ENCODE measurements around the gene TEC. TPM values are rescaled to one million over a fixed set of nuclear protein-coding genes. Genes with fewer than 3 reads are reported as not detected.

Gene TEC
- total RNA-seq, 1 experiment from 2014 or later: 4.5 TPM

- no peaks in the 10 kb centered on the region for H4K20me1 ChIP-seq (ENCODE audit: insufficient read depth)
- no peak overlapping the region for H3K4me2 ChIP-seq (ENCODE audit: low read length)
- intact Hi-C loops (cut with micrococcal nuclease): no loop called here
- H3K9me3 ChIP-seq (ENCODE audit: control insufficient read depth in 1 of 2, insufficient read depth in 1 of 2, low read depth in 1 of 2, low read length in 2 of 2): no peaks in the 10 kb centered on the region
- ChIA-PET CTCF (interaction anchor here (0.7 to 1.4 kb wide), 2 partner anchors 14 to 442 kb away, joined by 3 to 4 read pairs; no protein-coding TSS in a partner anchor), RAD21 (ENCODE audit: low non-redundant PET in 1 of 2, low total read pairs in 2 of 2, uncharacterized antibody in 2 of 2, unreplicated experiment in 2 of 2) (no interaction called here), POLR2A (no interaction called here)
- no peaks in the 10 kb centered on the region for H3K9me2 ChIP-seq (ENCODE audit: insufficient read depth)
- TF ChIP-seq YY1 (IDR thresholded peaks at IDR 0.05; ENCODE audit: extremely low read depth, insufficient replicate concordance, low read depth, low read length) (no peak), SP1 (IDR thresholded peaks at IDR 0.05; ENCODE audit: low read depth) (no peak), REST (IDR thresholded peaks at IDR 0.05; ENCODE audit: low read depth) (no peak), ELF1 (IDR thresholded peaks at IDR 0.05; ENCODE audit: borderline replicate concordance, low read depth) (no peak), SIN3A (IDR thresholded peaks at IDR 0.05; ENCODE audit: low read depth) (no peak), CBX3 (IDR thresholded peaks at IDR 0.05; ENCODE audit: low read depth) (no peak), ZNF274 (IDR thresholded peaks at IDR 0.05; ENCODE audit: low read depth, low read length) (no peak), EZH2phosphoT487 (IDR thresholded peaks at IDR 0.05; ENCODE audit: borderline replicate concordance) (no peak), ZBTB33 (IDR thresholded peaks at IDR 0.05; ENCODE audit: extremely low read depth, insufficient replicate concordance, low read length) (no peak), FOSL1 (IDR thresholded peaks at IDR 0.05; ENCODE audit: low read depth) (no peak), TCF7L2 (IDR thresholded peaks at IDR 0.05; ENCODE audit: borderline replicate concordance, extremely low read depth, insufficient read depth, insufficient read length) (no peak), ATF3 (IDR thresholded peaks at IDR 0.05) (no peak)
- no peak overlapping the region for H3K9ac ChIP-seq (ENCODE audit: low read length)
- no peak for DNase-seq (ENCODE audit: low read depth, low spot score)
- H2AFZ ChIP-seq (ENCODE audit: low read depth, low read length, poor library complexity, severe bottlenecking): no peak overlapping the region
- H3K4me1 ChIP-seq (ENCODE audit: control insufficient read depth in 1 of 2, insufficient read depth in 2 of 2, low read length in 2 of 2): peaks cover 0 to 8% of the 10 kb centered on the region in 2 experiments; a peak in 2 of 4 replicates
- no peaks in the 10 kb centered on the region for H3K79me2 ChIP-seq (ENCODE audit: insufficient read depth, low read length)
- no peak overlapping the region for H3K4me3 ChIP-seq (replicated peaks in 1 of 2; ENCODE audit: low read depth in 1 of 2, low read length in 2 of 2)
- BruUV-seq (replicated peaks): no TSS peak
- H3K36me3 ChIP-seq (ENCODE audit: control insufficient read depth in 1 of 2, insufficient read depth in 2 of 2, low read length in 2 of 2): no peaks in the 10 kb centered on the region
- no peaks in the 10 kb centered on the region for H3K27me3 ChIP-seq (ENCODE audit: insufficient read depth, low read length)
- no peak for ATAC-seq
- H3K27ac ChIP-seq (ENCODE audit: low read depth, low read length): no peak overlapping the region
Measured at GRCh38 chr4:48110452-48110978, 159.1 kb downstream of the TEC start.
